Activated CD8-positive, alpha-beta memory T cell treated with anti-CD3 and anti-CD28 coated beads, Interleukin-2, amount 50 U/mL, for 48 hours (primary cell): ENCODE measurements around the gene SESN1.
"Not testable (repeated sequence)": the region's sequence is repeated elsewhere in the genome, so short reads cannot be mapped to it uniquely, and the experiment has no call there.

Source experiments
- DNase-seq: peaks from one replicate; pipeline ENCODE4 v3.0.0-alpha.2; 2020

SESN1 gene

GRCh38 chr6:109094416-109095035, at the start of gene SESN1:
Gene SESN1, minus strand, starts transcription at chr6:109094846. Its CDS starts 773 bp downstream, at chr6:109094073.
- peak; percentile 90 for DNase-seq

DNA sequence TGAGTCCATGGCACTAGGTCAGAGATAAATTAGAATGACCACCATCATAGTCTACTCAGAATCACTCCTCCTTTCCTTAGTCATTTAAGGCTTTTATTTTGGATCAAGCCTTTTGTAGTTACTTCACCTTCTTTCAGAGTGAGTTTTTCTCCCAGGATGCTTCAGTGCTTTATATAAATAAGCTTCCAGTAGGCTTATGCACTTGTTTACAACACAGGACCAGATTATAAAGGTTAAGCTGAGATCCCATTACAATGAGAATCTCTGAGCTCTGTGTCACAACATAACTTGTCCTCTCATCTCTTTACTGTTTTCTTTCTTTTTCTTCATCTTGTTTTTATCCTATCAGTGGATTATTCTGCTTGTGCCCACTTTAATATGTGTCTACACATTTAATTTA, 48.5 kb upstream of the SESN1 start:
- DNase-seq: no peak

GRCh38 chr6:109142067-109142466, 47.4 kb upstream of the SESN1 start:
- DNase-seq: not testable (repeated sequence)

- no peak for DNase-seq
Measured at GRCh38 chr6:109139109-109139508, 44.5 kb upstream of the SESN1 start.

DNA sequence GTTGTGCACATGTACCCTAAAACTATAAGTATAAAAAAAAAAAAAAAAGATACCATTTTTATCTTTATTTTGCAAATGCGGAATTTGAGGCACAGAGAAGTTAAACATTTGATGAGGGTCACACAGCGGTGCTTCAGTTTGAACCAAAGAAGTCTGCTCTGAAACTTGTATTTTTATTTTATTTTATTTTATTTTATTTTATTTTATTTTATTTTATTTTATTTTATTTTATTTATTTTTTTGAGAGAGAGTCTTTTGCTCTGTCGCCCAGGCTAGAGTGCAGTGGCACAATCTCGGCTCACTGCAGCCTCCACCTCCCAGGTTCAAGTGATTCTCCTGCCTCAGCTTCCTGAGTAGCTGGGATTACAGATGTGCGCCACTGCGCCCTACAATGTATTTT, 41.9 kb upstream of the SESN1 start:
- DNase-seq: not testable (repeated sequence)

GRCh38 chr6:109136039-109136438, 41.4 kb upstream of the SESN1 start:
- not testable (repeated sequence) for DNase-seq

DNA sequence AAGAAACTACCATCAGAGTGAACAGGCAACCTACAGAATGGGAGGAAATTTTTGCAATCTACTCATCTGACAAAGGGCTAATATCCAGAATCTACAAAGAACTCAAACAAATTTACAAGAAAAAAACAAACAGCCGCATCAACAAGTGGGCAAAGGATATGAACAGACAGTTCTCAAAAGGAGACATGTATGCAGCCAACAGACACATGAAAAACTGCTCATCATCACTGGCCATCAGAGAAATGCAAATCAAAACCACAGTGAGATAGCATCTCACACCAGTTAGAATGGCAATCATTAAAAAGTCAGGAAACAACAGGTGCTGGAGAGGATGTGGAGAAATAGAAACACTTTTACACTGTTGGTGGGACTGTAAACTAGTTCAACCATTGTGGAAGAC, 41.0 kb upstream of the SESN1 start:
- DNase-seq: not testable (repeated sequence)

GRCh38 chr6:109130065-109130464, 35.4 kb upstream of the SESN1 start:
- no peak for DNase-seq

GRCh38 chr6:109125504-109125903, 30.9 kb upstream of the SESN1 start:
- no peak for DNase-seq

- DNase-seq: no peak
Measured at GRCh38 chr6:109124219-109124618, 29.6 kb upstream of the SESN1 start.

DNA sequence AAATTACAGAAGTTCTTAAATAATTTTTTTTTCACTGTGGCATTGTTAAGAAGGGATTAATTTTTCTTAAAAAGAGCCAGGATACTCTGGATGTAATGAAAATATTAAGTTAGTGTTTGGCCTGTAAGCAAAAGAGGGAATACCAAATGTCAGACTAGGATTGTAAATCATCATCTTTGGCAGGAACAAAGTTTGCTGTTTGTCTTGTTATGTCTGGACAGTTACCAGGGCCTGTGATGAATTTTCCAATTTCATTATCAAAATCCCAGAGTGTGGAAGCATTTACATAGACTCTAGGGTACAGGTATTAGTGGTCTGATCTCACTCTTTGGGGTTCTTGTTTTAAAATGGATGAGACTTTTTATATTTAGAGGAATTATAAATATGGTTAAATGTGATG, 26.8 kb upstream of the SESN1 start:
- DNase-seq: no peak

DNA sequence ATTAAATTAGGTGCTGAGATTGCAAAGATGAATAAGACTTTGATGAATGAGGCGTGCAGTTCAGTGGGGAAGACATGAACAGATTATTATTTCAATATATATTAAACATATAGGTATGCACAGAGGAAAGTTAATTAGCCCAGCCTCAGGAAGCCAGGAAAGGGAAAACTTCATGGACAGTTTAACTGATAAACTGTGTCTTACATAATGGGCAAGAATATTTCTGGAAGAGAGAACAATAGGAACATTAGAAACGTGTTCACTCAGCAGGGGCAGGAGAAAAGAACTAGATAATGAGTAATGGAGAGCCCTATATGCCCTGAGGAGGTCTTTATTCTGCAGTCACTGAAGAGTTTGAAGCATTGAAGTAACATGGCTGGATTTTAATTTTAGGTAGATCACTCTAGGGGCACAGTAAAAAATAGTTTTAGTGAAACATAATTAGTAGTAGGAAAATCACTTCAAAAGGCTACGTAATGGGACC, 24.3 kb upstream of the SESN1 start:
- DNase-seq: no peak

DNA sequence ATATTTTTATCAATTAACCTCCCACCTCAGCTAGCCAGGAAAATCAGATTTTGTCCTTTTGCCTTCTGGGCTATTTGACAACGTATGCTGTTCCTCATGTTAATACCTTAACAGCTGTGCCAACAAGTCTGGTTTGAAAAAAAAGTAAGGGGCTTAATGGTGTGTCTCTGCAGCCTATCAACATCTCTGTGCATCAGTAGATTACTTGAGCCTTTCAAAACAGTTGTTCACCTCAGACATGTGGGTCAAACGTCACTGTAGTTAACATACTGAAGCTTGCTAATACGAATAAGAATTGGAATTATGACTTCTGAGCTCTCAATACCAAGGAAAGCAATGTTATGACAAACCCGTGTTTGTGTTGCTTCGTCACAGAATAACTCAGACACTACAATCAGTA, 23.7 kb upstream of the SESN1 start:
- DNase-seq: no peak

- DNase-seq: no peak
Measured at GRCh38 chr6:109117346-109118035, 22.8 kb upstream of the SESN1 start.

- not testable (repeated sequence) for DNase-seq
Measured at GRCh38 chr6:109112663-109113062, 18.0 kb upstream of the SESN1 start.

- DNase-seq: not testable (repeated sequence)
Measured at GRCh38 chr6:109109663-109110062, 15.0 kb upstream of the SESN1 start.

GRCh38 chr6:109105681-109106080, 11.0 kb upstream of the SESN1 start:
- no peak for DNase-seq

GRCh38 chr6:109104512-109104911, 9.9 kb upstream of the SESN1 start:
- no peak for DNase-seq

DNA sequence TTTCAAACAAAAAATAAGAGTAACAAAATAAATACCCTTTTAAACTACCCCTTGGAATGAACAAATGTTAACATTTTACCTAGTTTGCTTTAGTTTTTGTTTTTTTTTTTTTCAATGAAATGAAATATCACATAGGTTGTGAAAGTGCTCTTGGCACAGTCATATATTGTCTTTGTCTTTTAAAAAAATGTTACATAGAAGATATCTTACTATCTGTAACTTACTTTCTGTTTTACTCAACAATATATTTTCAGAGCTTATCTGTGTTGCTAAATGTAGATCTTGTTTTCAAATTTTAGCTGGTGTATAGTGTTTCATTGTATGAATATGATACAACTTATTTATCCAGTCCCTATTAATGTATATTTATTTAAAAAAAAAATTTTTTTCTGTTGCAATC, 9.3 kb upstream of the SESN1 start:
- no peak for DNase-seq

DNA sequence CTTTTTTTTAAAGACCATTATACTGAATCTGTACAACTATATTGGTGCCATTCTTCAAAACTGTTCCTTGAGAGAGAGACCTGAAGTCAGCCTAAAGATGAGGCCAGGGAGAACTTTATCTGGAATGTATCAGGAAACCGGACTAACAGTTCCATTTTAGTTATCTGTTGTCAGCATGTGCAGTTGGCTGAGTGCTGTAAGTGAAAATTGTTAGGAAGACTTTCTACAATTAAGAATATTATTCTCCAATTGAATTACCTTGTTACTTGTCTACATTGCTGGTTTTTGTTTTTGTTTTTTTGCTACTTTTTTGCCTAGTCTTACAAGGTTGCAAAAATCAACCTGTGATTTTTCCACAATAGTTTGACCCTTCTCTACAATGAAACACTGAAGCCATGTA, 8.1 kb upstream of the SESN1 start:
- DNase-seq: no peak

DNA sequence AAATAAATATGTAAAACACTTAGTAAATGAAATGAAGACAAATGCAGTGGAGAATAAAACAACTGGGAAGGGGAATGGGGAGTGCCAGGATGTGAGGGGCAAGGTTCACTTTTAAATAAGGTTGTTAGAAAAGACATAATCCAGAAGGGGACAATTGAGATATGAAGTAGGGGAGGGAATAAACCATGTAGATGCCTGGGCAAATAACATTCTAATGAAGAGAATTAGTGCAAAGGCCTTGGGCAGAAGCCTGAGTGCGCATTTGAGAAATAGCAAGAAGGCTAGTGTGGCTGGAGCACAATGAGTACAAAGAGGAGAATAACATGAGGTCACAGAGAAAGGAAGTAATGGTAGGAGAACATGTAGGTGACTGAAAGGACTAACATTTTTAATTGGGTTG, 3.0 kb upstream of the SESN1 start:
- DNase-seq: no peak

DNA sequence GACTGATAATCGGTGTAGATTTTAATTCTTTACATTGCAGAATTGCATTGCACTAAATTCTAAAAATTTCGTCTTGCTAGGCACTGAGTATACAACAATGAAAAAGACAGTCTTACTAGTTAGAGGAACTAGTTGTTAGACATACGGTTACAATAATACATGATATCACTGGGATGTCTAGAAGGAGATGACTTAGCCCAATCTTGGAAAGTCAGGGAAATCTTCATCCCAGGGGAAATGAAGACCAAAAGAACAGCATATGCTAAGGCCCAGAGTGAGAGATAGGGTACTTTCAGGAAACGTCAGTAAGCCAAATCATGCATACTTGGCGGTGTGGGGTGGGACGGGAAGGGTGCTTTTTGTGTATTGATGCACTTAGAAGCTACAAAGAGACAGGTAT, 1.6 kb upstream of the SESN1 start:
- DNase-seq: no peak

DNA sequence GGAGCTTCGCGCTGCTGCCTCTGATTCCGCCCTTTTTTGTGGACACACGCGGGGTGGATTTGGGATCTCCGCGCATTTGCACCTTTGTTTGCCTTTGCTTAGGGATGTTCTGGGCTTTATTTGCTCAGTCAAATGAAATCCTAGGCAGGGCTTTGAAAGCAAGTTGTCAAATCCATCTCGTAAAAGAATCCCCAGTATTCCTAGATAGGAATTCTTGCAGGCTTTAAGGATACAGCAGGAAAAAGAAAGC, 1.1 kb upstream of the SESN1 start:
- DNase-seq: no peak

DNA sequence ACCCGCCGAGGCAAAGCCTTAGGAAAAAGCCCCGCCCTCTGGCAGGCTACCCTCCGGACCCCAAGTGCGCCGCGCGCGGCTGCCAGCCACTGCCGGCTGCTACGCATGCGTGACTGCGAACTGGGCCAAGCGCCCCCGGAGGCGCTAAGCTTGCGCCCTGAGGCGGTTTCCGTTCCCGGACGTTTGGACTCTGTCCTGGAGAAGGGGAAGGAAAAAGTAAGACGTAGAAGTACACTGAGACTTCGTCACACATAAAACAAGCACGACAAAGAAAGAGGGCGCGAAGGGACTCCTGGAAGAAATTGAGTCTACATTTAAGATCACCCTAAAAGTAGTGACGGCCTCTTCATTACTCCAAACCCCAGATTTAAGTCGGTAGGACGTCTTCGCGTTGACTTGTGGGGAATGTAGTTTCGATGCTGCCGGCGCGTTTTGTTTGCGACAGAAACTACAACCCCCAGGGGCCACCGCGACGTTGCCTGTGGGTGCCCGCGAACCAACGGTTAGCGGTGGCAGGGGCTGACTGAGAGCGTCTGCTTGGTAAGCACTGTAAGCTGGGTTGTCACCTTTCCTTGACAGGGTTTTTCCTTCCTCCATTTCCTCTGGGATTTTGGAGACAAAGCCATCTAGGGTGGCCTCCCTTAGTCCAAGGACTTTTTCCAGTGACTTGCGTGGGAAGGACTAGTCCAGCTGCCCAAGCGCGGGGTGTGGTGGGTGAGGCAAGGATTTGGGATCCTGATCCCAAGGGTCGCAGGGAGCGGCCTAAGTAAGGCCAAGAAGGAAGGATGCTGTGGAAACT, 589 bp upstream of the SESN1 start, which contains the start of gene CEP57L1:
Gene CEP57L1 (plus strand): TSS at position 472 of the 799 bp plus-strand sequence. CDS start 49,715 bp downstream, outside the sequence.
- DNase-seq: peak; percentile 97
